Left renal pelvis (tissue), 4 donors: ENCODE measurements around the gene RGS8. TPM values are rescaled to one million over a fixed set of nuclear protein-coding genes. Genes with fewer than 3 reads are reported as not detected.
"Not testable (repeated sequence)": the region's sequence is repeated elsewhere in the genome, so short reads cannot be mapped to it uniquely, and the experiment has no call there.

ENCODE experiments used
- DNase-seq, 4 donors: peaks; one replicate each; pipeline ENCODE4 v3.0.0-alpha.2; 2013; ENCODE audit warnings: low read depth in 4 of 4, low spot score in 3 of 4
- polyA plus RNA-seq, 4 donors: library from polyadenylated mRNA; unstranded; fragments of 120-200 nt; gene quantifications; one replicate each; pipeline ENCODE4 v1.2.1, GENCODE V29; 2013; ENCODE audit not compliant: insufficient read length in 4 of 4

The RGS8 gene
- polyA plus RNA-seq, 4 donors: 0.03 to 0.07 (median 0.03) TPM; not detected in 1

DNA sequence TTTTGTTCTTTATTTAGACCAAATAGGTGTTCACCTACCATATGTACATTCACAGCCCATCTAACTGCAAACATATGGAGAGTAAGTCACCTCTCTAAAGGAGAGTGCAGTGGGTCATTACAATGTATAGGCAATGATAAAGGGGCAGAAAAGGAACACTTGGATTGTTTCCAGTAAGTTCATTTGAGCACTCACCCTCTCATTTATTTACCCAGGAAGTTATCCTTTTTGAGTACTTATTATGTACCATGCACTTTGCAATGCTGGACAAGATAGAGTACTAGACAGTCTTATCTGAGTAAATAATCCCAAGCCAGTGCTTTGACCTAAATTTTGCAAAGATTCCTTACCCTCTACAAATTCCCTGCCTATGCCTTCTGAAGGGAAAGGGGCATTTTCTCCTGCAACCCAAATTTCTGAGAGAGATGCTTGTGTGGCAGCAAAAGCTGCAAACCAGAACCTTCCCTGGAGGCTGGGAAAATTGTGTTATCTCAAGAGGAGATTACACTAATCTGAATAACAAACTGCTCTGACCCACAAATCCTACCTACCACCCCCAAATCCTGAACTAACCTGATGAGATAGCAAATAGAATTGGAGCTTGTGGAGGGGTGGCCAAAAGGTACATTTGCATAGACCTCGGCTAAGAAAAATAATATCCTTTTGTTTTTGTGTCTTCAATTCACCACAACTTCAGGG lies 18.6 kb upstream of the RGS8 start:
- no peak for DNase-seq

DNA sequence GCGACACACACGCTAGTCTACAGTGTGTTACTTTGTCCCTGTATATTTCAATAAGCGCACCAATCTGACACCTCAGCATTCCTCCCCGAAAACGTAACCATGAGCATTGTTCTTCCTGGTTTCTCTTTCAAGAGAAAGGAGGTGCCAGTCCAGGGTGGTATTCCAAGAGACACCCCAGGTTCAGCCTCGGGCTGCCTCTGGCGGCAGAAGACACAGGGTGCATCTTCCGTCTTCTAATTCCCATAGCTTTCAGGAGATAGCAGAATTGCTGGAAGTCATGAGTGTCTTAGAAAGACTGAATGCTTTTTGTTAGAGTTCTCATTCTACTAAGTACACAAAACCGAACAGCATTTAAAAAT lies 15.9 kb upstream of the RGS8 start:
- DNase-seq: no peak

DNA sequence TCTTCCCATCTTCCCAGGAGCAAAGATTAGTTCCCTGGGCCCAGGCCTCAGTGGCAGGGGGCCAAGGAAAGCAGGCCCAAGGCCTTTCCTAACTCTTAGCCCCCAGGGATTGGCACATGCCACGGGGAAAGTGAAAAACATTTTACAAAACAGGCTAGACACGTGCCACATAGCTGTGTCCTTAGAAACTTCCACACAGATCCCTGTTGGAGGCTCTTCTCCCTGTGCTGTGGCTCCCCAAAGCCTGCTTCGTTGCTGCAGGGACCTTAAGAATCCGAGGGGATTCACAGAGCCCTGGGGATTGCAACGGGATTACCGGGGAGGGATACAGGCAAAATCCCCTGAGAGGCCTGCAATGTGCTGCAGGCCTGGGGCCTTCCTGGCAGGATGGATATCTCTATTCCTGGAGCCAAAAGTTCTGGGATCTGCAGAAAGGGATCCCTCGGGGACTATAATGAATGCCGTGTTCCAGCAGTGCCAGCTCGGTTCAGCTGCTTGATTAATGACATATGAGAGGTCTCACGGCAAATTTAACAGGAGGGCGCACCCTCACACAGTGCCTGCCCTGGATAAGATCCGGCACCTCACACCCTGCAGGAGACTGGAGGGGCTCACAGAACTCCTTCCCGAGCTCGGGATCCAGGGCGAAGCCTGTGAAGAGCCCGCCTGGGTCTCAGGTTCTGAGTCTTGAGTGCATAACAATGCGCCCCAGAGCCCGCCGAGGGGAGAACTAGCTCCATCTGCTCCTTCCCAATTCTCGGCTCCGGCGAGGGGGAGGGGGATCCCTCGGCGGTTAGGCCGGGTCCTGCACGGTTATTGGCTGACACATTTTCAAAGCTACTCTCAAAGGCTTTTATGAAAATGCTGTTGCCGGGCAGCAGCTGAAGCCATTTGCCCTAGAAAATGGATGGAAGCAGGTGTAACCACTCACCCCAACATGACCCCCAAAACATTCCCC lies 15.3 kb upstream of the RGS8 start:
- no peak for DNase-seq

GRCh38 chr1:182698971-182699370 lies 14.6 kb upstream of the RGS8 start:
- no peak for DNase-seq

DNA sequence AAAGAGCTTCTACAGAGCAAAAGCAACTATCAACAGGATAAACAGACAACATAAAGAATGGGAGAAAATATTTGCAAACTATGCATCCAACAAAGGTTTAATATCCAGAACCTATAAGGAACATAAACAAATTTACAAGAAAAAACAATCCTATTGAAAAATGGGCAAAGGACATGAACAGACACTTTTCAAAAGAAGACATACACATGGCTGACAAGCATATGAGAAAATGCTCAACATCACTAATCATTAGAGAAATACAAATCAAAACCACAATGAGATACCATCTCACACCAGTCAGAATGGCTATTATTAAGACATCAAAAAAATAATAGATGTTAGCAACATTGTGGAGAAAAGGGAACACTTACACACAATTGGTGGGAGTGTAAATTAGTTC lies 8.8 kb upstream of the RGS8 start:
- DNase-seq: not testable (repeated sequence)

- no peak for DNase-seq
These were observed 6.6 kb upstream of the RGS8 start for GRCh38 chr1:182690886-182691443.

DNA sequence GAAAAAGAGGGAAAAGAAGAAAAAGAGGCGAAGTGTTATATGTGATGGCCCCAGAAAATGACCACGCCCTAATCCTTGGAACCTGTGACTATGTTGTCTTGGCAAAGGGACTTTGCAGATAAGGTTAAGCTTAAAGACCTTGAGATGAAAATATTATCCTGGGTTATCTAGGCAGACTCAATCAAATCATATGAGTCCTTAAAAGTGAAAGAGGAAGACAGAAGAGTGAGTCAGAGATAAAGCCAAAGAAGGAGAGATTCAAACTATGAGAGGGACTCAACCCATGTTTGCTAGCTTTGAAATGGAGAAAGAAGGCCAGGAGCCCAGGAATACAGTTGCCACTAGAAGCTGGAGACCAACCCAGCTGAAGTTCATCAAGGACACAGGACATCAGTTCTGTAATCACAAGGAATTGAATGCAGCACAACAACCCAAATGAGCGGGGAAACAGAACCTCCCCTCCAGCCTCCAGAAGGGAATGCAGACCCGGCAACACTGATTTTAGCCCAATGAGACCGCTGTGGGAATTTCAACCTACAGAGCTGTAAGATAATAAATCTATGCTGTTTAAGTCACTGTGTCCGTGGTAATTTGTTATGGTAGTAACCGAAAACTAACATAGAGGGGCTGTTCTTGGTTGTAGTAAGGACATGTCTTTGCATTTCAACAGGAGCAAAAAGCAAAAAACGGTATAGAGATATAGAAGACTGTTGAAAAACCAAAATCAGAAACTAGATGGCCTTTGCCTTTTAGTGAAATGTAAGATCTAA lies 4.2 kb upstream of the RGS8 start:
- no peak for DNase-seq

DNA sequence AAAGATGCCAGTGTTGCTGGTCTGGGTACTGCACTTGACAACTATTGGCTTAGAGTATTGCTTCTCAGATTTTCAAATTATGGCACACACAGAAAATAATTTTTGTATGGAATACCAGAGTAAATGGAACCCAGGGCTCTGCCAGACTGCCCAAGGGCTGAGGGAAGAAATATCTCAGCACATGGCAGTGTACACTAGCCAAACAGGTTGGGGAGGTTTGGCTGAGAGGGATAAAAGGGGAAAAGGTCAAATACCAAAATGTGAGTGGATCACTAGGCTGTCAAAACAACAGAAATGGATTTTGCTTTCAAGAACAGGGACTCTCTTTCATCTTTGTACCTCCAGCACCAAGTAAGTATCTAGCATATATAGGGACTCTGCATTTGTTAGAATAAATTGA lies 3.0 kb upstream of the RGS8 start:
- DNase-seq: no peak

DNA sequence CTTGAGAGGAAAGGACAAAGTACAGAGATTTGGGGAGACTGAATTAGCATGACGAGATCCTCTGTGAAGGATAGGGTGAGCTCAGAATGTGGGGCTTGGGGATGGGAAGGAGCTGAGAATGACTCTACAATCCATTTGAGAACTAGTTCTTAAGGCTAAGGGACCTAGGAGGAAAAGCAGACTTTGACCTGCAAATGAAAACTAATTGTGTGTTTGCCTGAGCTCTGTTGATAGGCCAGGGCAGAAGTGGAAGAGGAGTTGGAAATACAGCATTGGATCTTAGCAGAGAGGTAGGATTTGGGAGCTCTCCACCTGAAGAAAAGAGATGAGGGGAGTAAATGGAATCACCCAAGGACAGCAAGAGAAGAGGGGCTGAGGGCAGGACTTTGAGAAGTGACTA lies 2.1 kb upstream of the RGS8 start:
- no peak for DNase-seq

- no peak for DNase-seq
These were observed 828 bp upstream of the RGS8 start for GRCh38 chr1:182685215-182685614.

DNA sequence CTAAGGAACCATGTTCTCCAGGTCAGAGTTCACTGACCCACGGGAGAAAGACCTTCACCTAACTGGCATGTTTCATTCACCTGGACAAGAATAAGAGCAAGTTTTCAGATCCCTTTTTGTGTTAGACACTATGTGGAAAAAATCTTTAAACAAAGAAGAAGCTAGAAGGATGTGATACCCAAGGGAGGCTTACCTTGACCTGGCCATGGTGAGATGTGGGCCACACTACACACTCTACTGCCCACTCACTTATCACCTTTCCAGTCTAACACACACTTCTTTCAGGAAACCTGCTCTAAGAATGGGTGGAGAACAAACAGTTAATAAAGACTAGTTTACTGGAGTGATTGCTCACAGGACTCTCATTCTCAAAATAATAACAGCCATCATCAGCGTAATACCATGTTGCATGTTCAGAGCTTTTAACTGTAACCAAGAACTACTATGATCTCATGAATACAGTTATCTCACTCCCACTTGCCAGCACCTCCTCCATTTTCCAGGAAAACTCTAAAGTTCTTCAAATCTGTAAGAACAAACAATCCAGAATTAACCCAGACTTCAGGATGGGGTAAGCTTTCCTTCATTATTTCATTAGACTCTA lies 1.4 kb downstream of the RGS8 start:
- no peak for DNase-seq

DNA sequence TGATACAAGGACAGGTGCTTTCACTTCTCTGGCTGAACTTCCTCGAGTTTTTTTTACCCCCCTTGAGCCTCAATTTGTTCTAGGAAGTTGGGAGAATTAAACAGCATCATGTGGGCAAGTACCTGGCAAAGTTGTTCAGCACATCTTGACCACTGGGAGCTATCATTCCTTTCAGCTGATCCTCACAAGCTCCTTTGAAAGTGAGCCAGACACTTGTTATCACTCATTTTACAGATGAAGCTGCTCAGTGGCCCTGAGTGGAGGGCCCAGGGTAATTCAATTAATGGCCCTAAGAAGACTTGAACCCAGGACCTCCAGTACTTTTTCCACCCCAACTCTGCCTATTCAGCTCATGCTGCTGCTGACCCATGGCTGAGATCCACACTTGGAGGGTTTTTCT lies 2.0 kb downstream of the RGS8 start:
- DNase-seq: no peak

- no peak for DNase-seq
These were observed 2.8 kb downstream of the RGS8 start for GRCh38 chr1:182681568-182681912.

GRCh38 chr1:182680901-182681567 lies 3.4 kb downstream of the RGS8 start:
- no peak for DNase-seq

- no peak for DNase-seq
These were observed 4.0 kb downstream of the RGS8 start for GRCh38 chr1:182680408-182680807.

GRCh38 chr1:182679684-182680083 lies 4.7 kb downstream of the RGS8 start:
- no peak for DNase-seq

GRCh38 chr1:182677397-182678098 lies 6.8 kb downstream of the RGS8 start:
- no peak for DNase-seq

DNA sequence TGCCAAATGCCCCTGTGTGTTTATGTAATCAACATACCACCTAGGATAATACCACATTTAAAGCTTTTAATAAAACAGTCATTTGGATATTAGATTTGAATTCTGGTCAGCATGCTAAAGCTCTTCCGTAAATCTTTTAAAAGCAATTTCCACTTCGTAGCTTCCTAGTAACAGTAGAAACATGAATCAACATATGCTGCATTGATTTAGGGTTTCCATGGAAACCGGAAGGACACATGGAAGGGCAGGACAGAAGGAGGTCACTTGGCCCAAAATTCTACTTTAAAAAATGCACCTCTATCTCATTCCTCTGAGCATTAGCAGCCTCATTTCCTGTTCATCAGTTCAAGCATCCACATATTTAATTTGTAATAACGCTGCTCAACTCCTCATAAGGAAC lies 8.1 kb downstream of the RGS8 start:
- no peak for DNase-seq
